Activated CD4-positive, alpha-beta memory T cell treated with anti-CD3 and anti-CD28 coated beads for 36 hours (primary cell): ENCODE data around the gene GRIN2B. TPM values are rescaled to one million over a fixed set of nuclear protein-coding genes. Genes with fewer than 3 reads are reported as not detected.

ENCODE experiments used
- CTCF ChIA-PET: fragments of 350-600 bp; sonication (Branson Sonifier 250); formaldehyde crosslinking; loops from one replicate; lab custom pipeline; 2021; ENCODE audit warnings: antibody characterized with exemption, inconsistent platforms; lab: Charles Lee
- POLR2A ChIA-PET: fragments of 350-600 bp; sonication (Branson Sonifier 250); formaldehyde crosslinking; loops from one replicate; lab custom pipeline; 2021; ENCODE audit warnings: antibody characterized with exemption; lab: Charles Lee
- DNase-seq: peaks from one replicate; pipeline ENCODE4 v3.0.0-alpha.2; 2020
- H3K27ac Mint-ChIP-seq: one replicate; pipeline ENCODE4 v1.8.0; 2021; ENCODE audit warnings: mixed read lengths
- H3K27me3 Mint-ChIP-seq: one replicate; pipeline ENCODE4 v1.8.0; 2021; ENCODE audit warnings: mixed read lengths
- H3K36me3 Mint-ChIP-seq: one replicate; pipeline ENCODE4 v1.8.0; 2021; ENCODE audit warnings: mixed read lengths
- H3K4me1 Mint-ChIP-seq: one replicate; pipeline ENCODE4 v1.8.0; 2021; ENCODE audit warnings: low read depth, mixed read lengths
- H3K4me3 Mint-ChIP-seq: one replicate; pipeline ENCODE4 v1.8.0; 2021; ENCODE audit warnings: mild to moderate bottlenecking, mixed read lengths
- H3K9me3 Mint-ChIP-seq: one replicate; pipeline ENCODE4 v1.8.0; 2021; ENCODE audit warnings: mixed read lengths
- intact Hi-C: fragments of 100-400 bp; cut with micrococcal nuclease; formaldehyde crosslinking; loops from one replicate; pipeline ENCODE4 v1.15.1; 2023
- total RNA-seq, 2 experiments: library from RNA; stranded (reverse); gene quantifications; one replicate each; pipeline ENCODE4 v1.2.3, GENCODE V29; 2021

GRIN2B gene
- total RNA-seq: not detected

GRCh38 chr12:13981296-13981962 is at the start of gene GRIN2B:
TSS of gene GRIN2B (minus strand) at chr12:13981602. CDS start at chr12:13866208, 115,394 bp downstream.
- ChIA-PET POLR2A (no interaction called here), CTCF (interaction anchor here (1.0 kb wide), 1 partner anchor 117 kb away, joined by 4 read pairs; no protein-coding TSS in a partner anchor)
- H3K4me1 Mint-ChIP-seq: peaks cover 4% of the 10 kb centered on the region
- no peaks in the 10 kb centered on the region for H3K9me3 Mint-ChIP-seq
- peaks cover 58% of the 10 kb centered on the region for H3K27me3 Mint-ChIP-seq
- intact Hi-C loops: no loop called here
- peaks cover 1% of the 10 kb centered on the region for H3K36me3 Mint-ChIP-seq
- no peak within 1 kb of the TSS for H3K4me3 Mint-ChIP-seq
- H3K27ac Mint-ChIP-seq: no peak within 1 kb of the TSS
- DNase-seq: no peak

GRCh38 chr12:14026537-14026936 is 45.1 kb upstream of the GRIN2B start:
- no peak for DNase-seq
- ChIA-PET POLR2A (no interaction called here), CTCF (no interaction called here)
- H3K4me1 Mint-ChIP-seq: no peaks in the 10 kb centered on the region
- no peak overlapping the region for H3K4me3 Mint-ChIP-seq
- H3K27ac Mint-ChIP-seq: no peak overlapping the region
- H3K9me3 Mint-ChIP-seq: no peaks in the 10 kb centered on the region
- intact Hi-C loops: no loop called here
- no peaks in the 10 kb centered on the region for H3K27me3 Mint-ChIP-seq
- H3K36me3 Mint-ChIP-seq: no peaks in the 10 kb centered on the region

GRCh38 chr12:14024591-14024990 is 43.2 kb upstream of the GRIN2B start:
- no peak for DNase-seq
- Mint-ChIP-seq H3K36me3 (no peaks in the 10 kb centered on the region), H3K4me3 (no peak overlapping the region), H3K4me1 (no peaks in the 10 kb centered on the region), H3K9me3 (no peaks in the 10 kb centered on the region), H3K27me3 (no peaks in the 10 kb centered on the region), H3K27ac (no peak overlapping the region)
- ChIA-PET CTCF (interaction anchor here (1.7 kb wide), 1 partner anchor 161 kb away, joined by 3 read pairs; no protein-coding TSS in a partner anchor), POLR2A (no interaction called here)
- intact Hi-C loops: no loop called here

- Mint-ChIP-seq H3K9me3 (no peaks in the 10 kb centered on the region), H3K27ac (no peak overlapping the region), H3K4me1 (no peaks in the 10 kb centered on the region), H3K36me3 (no peaks in the 10 kb centered on the region), H3K4me3 (no peak overlapping the region), H3K27me3 (no peaks in the 10 kb centered on the region)
- POLR2A ChIA-PET: no interaction called here
- DNase-seq: no peak
- intact Hi-C loops: no loop called here
- CTCF ChIA-PET: no interaction called here
These were observed 36.7 kb upstream of the GRIN2B start for GRCh38 chr12:14018080-14018479.

- POLR2A ChIA-PET: no interaction called here
- H3K4me3 Mint-ChIP-seq: no peak overlapping the region
- intact Hi-C loops: no loop called here
- no peaks in the 10 kb centered on the region for H3K9me3 Mint-ChIP-seq
- H3K27ac Mint-ChIP-seq: no peak overlapping the region
- no peaks in the 10 kb centered on the region for H3K36me3 Mint-ChIP-seq
- no peak for DNase-seq
- H3K27me3 Mint-ChIP-seq: peaks cover 2% of the 10 kb centered on the region
- CTCF ChIA-PET: no interaction called here
- no peaks in the 10 kb centered on the region for H3K4me1 Mint-ChIP-seq
These were observed 29.6 kb upstream of the GRIN2B start for GRCh38 chr12:14010989-14011388.

GRCh38 chr12:14007639-14008038 is 26.2 kb upstream of the GRIN2B start:
- ChIA-PET CTCF (interaction anchor here (1.2 kb wide), 1 partner anchor 178 kb away, joined by 3 read pairs; no protein-coding TSS in a partner anchor), POLR2A (no interaction called here)
- no peak for DNase-seq
- Mint-ChIP-seq H3K36me3 (no peaks in the 10 kb centered on the region), H3K4me3 (no peak overlapping the region), H3K9me3 (peaks cover 12% of the 10 kb centered on the region), H3K27ac (no peak overlapping the region), H3K27me3 (peaks cover 2% of the 10 kb centered on the region), H3K4me1 (no peaks in the 10 kb centered on the region)
- intact Hi-C loops: no loop called here

GRCh38 chr12:13992585-13992984 is 11.2 kb upstream of the GRIN2B start:
- no peaks in the 10 kb centered on the region for H3K4me1 Mint-ChIP-seq
- DNase-seq: no peak
- intact Hi-C loops: no loop called here
- H3K36me3 Mint-ChIP-seq: no peaks in the 10 kb centered on the region
- H3K4me3 Mint-ChIP-seq: no peak overlapping the region
- ChIA-PET POLR2A (no interaction called here), CTCF (no interaction called here)
- H3K27me3 Mint-ChIP-seq: peaks cover 1% of the 10 kb centered on the region
- H3K9me3 Mint-ChIP-seq: no peaks in the 10 kb centered on the region
- no peak overlapping the region for H3K27ac Mint-ChIP-seq

- ChIA-PET CTCF (no interaction called here), POLR2A (no interaction called here)
- Mint-ChIP-seq H3K9me3 (no peaks in the 10 kb centered on the region), H3K27ac (no peak overlapping the region), H3K4me3 (no peak overlapping the region), H3K27me3 (peaks cover 1% of the 10 kb centered on the region), H3K36me3 (no peaks in the 10 kb centered on the region), H3K4me1 (no peaks in the 10 kb centered on the region)
- intact Hi-C loops: no loop called here
- DNase-seq: no peak
These were observed 10.7 kb upstream of the GRIN2B start for GRCh38 chr12:13992106-13992505.

- POLR2A ChIA-PET: no interaction called here
- H3K4me1 Mint-ChIP-seq: peaks cover 3% of the 10 kb centered on the region
- no peaks in the 10 kb centered on the region for H3K36me3 Mint-ChIP-seq
- no peak overlapping the region for H3K4me3 Mint-ChIP-seq
- DNase-seq: no peak
- intact Hi-C loops: no loop called here
- no peaks in the 10 kb centered on the region for H3K9me3 Mint-ChIP-seq
- no peak overlapping the region for H3K27ac Mint-ChIP-seq
- CTCF ChIA-PET: no interaction called here
- peaks cover 21% of the 10 kb centered on the region for H3K27me3 Mint-ChIP-seq
These were observed 4.6 kb upstream of the GRIN2B start for GRCh38 chr12:13986031-13986430.

GRCh38 chr12:13981990-13982389 is 588 bp upstream of the GRIN2B start:
- ChIA-PET POLR2A (no interaction called here), CTCF (interaction anchor here (1.0 kb wide), 1 partner anchor 118 kb away, joined by 4 read pairs; no protein-coding TSS in a partner anchor)
- intact Hi-C loops: no loop called here
- Mint-ChIP-seq H3K27me3 (peaks cover 54% of the 10 kb centered on the region), H3K4me3 (no peak overlapping the region), H3K36me3 (peaks cover 1% of the 10 kb centered on the region), H3K4me1 (peaks cover 4% of the 10 kb centered on the region), H3K9me3 (no peaks in the 10 kb centered on the region), H3K27ac (no peak overlapping the region)
- DNase-seq: peak; percentile 16

GRCh38 chr12:13980538-13981295 is 685 bp downstream of the GRIN2B start:
- peaks cover 4% of the 10 kb centered on the region for H3K4me1 Mint-ChIP-seq
- no peak overlapping the region for H3K27ac Mint-ChIP-seq
- no peak overlapping the region for H3K4me3 Mint-ChIP-seq
- H3K9me3 Mint-ChIP-seq: no peaks in the 10 kb centered on the region
- ChIA-PET CTCF (interaction anchor here (0.7 kb wide), 1 partner anchor 645 kb away, joined by 6 read pairs; no protein-coding TSS in a partner anchor), POLR2A (no interaction called here)
- H3K36me3 Mint-ChIP-seq: peaks cover 1% of the 10 kb centered on the region
- intact Hi-C loops: no loop called here
- peaks cover 58% of the 10 kb centered on the region for H3K27me3 Mint-ChIP-seq
- DNase-seq: no peak

GRCh38 chr12:13979772-13980378 is 1.5 kb downstream of the GRIN2B start:
- H3K9me3 Mint-ChIP-seq: no peaks in the 10 kb centered on the region
- peaks cover 4% of the 10 kb centered on the region for H3K4me1 Mint-ChIP-seq
- H3K4me3 Mint-ChIP-seq: no peak overlapping the region
- no peak for DNase-seq
- CTCF ChIA-PET: interaction anchor here (0.7 kb wide), 1 partner anchor 646 kb away, joined by 6 read pairs; no protein-coding TSS in a partner anchor
- no peak overlapping the region for H3K27ac Mint-ChIP-seq
- H3K27me3 Mint-ChIP-seq: peaks cover 61% of the 10 kb centered on the region
- intact Hi-C loops: no loop called here
- peaks cover 1% of the 10 kb centered on the region for H3K36me3 Mint-ChIP-seq
- POLR2A ChIA-PET: no interaction called here
